Hematopoietic multipotent progenitor cell treated with erythropoietin and hydrocortisone succinate and interleukin-3 and kit ligand, for 6 days (in vitro differentiated cells): ENCODE results near the gene CALM3.

Experiments
- DNase-seq: peaks from one replicate; pipeline ENCODE4 v3.0.0-alpha.2; 2015

Gene CALM3

GRCh38 chr19:46639358-46640182 is 38.4 kb downstream of the CALM3 start:
- DNase-seq, result no peak

GRCh38 chr19:46640656-46641055 is 39.5 kb downstream of the CALM3 start:
- DNase-seq, result no peak

GRCh38 chr19:46644720-46645119 is 43.6 kb downstream of the CALM3 start:
- no peak for DNase-seq

- no peak for DNase-seq
These were observed 45.3 kb downstream of the CALM3 start for GRCh38 chr19:46646402-46646801.

- no peak for DNase-seq
These were observed 47.2 kb downstream of the CALM3 start for GRCh38 chr19:46648060-46648960.

GRCh38 chr19:46648961-46649960 is 48.1 kb downstream of the CALM3 start:
- no peak for DNase-seq

GRCh38 chr19:46650445-46650844 is 49.3 kb downstream of the CALM3 start:
- DNase-seq, result no peak

GRCh38 chr19:46654621-46655152 is 53.6 kb downstream of the CALM3 start:
- no peak for DNase-seq

- no peak for DNase-seq
These were observed 55.4 kb downstream of the CALM3 start for GRCh38 chr19:46656541-46656940.

GRCh38 chr19:46659151-46660007 is 58.2 kb downstream of the CALM3 start:
- peak; percentile 45 for DNase-seq

- DNase-seq, result no peak
These were observed 58.9 kb downstream of the CALM3 start for GRCh38 chr19:46660008-46660517.
